ENCODE results near the gene MED13L.

- TF ChIP-seq, protein P1, sequence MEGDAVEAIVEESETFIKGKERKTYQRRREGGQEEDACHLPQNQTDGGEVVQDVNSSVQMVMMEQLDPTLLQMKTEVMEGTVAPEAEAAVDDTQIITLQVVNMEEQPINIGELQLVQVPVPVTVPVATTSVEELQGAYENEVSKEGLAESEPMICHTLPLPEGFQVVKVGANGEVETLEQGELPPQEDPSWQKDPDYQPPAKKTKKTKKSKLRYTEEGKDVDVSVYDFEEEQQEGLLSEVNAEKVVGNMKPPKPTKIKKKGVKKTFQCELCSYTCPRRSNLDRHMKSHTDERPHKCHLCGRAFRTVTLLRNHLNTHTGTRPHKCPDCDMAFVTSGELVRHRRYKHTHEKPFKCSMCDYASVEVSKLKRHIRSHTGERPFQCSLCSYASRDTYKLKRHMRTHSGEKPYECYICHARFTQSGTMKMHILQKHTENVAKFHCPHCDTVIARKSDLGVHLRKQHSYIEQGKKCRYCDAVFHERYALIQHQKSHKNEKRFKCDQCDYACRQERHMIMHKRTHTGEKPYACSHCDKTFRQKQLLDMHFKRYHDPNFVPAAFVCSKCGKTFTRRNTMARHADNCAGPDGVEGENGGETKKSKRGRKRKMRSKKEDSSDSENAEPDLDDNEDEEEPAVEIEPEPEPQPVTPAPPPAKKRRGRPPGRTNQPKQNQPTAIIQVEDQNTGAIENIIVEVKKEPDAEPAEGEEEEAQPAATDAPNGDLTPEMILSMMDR (IDR thresholded peaks at IDR 0.05): no peak
- TF ChIP-seq POLR2A (IDR thresholded peaks at IDR 0.05): no peak
Observed at GRCh38 chr12:116321913-116322312, 44.4 kb upstream of the MED13L start.

Measured in testis (tissue), 2 donors.